ENCODE data around the gene UNC79.

The UNC79 gene

DNA sequence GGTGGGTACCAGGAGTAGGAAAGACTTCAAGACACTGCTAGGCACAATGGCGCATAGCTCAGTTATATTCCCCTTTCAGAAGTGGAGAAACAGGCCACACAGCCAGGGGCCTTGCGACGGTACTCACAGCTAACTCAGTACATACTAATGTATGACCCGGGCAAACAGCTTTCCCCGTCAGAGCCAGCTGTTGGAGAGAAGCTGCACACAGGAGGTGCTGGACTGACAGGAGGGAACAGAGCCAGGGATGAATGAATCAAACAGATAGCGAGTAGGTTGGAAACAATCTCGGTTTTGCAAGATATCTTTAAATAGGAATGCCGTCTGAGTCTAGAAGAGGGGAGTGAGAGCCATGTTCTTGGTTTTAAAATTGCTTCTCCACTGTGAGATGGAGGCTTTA is 312.0 kb downstream of the UNC79 start:
- DNase-seq (ENCODE audit: extremely low spot score, insufficient read length, low read depth) (no peak), FAIRE-seq (no peak)

DNA sequence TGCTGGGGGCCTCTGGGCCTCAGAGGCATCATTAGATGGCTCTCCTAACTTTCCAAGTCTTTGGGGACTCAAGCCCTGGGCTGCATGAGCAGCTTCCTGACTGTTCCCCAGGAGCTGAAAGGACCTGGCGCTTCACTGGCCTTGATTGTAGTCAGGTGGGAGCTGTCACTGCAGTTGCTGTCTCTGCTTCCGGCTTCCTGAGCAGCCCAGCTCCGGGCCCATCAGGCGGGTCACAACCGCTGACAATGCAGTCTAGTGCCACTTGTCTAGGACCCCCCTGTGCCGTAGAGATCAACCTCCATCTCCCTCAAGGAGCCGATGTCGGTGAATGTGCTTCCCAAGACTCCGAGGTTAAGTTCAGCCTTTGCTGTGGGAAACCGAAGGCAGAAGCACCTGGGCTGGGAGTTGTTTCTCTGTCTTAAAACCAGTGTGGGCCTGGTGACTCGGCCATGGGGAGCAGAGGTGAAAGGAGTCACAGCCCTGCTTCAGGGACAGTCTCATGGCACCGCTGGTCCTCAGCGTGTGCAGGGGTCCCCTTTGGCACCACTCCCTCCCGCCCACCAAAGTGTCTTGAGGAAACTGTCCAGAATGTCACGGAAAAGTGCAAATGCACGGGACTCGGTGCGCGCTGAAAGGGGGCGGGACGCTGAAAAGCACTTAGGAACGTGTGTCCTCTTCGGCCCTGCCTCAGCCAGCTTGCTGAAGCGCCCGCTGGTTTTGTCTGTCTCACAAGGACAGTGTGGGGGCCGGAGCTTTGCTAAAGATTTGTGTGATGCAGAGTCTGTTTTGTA is 312.7 kb downstream of the UNC79 start:
- DNase-seq (ENCODE audit: extremely low spot score, insufficient read length, low read depth) (no peak), FAIRE-seq (no peak)

DNA sequence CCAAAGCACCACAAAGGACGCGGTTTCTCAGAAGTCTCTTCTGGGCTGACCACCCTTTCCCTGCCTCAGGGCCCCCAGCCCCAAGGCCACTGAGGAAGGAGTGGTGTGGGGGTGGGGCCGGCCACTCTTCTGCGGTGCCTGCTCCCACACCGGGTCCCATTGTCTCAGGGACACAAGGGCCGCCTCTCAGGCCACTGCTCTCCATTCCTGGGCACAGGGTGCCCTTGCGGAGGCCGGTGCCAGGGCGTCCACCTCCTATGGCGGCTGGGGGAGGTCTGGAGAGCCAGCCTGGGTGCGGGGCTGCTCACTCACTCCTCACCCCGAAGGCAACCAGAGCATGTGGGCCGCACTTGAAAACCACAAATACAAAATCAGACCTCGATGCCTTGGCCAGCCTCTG is 313.4 kb downstream of the UNC79 start:
- FAIRE-seq (no peak), DNase-seq (ENCODE audit: extremely low spot score, insufficient read length, low read depth) (no peak)

DNA sequence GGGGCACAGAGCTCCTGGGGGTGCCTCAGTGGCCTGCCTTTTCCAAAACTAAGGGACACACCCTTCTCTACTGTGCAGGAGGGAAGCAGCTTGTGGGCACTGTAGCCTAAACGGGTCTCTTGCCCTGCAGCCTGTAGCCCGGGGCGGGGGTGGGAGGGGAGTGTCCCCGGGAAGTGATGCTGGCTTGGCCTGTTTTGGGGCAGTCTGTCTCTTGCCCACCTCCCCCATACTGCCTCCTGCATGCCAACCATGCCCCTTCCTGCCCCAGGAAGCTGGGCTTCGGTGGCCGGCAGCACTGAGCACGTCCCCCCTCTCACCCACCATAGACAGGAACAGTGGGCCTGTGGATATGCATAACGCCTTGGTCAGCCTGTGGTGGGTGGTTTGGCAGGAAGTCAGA is 314.1 kb downstream of the UNC79 start:
- DNase-seq (ENCODE audit: extremely low spot score, insufficient read length, low read depth) = no peak
- FAIRE-seq = no peak

- no peak for DNase-seq (ENCODE audit: extremely low spot score, insufficient read length, low read depth)
- no peak for FAIRE-seq
Observed at GRCh38 chr14:93745603-93746273, 315.0 kb downstream of the UNC79 start.

- DNase-seq (ENCODE audit: extremely low spot score, insufficient read length, low read depth) (no peak), FAIRE-seq (no peak)
Observed at GRCh38 chr14:93747102-93747501, 316.4 kb downstream of the UNC79 start.

- no peak for FAIRE-seq
- no peak for DNase-seq (ENCODE audit: extremely low spot score, insufficient read length, low read depth)
Observed at GRCh38 chr14:93747560-93747959, 316.8 kb downstream of the UNC79 start.

- FAIRE-seq = no peak
- no peak for DNase-seq (ENCODE audit: extremely low spot score, insufficient read length, low read depth)
Observed at GRCh38 chr14:93748208-93749075, 317.7 kb downstream of the UNC79 start.

GRCh38 chr14:93749076-93749420 is 318.3 kb downstream of the UNC79 start:
- FAIRE-seq (no peak), DNase-seq (ENCODE audit: extremely low spot score, insufficient read length, low read depth) (no peak)

- DNase-seq (ENCODE audit: extremely low spot score, insufficient read length, low read depth) = no peak
- no peak for FAIRE-seq
Observed at GRCh38 chr14:93751946-93752655, 321.4 kb downstream of the UNC79 start.

- DNase-seq (ENCODE audit: extremely low spot score, insufficient read length, low read depth) (no peak), FAIRE-seq (no peak)
Observed at GRCh38 chr14:93752980-93753561, 322.3 kb downstream of the UNC79 start.

DNA sequence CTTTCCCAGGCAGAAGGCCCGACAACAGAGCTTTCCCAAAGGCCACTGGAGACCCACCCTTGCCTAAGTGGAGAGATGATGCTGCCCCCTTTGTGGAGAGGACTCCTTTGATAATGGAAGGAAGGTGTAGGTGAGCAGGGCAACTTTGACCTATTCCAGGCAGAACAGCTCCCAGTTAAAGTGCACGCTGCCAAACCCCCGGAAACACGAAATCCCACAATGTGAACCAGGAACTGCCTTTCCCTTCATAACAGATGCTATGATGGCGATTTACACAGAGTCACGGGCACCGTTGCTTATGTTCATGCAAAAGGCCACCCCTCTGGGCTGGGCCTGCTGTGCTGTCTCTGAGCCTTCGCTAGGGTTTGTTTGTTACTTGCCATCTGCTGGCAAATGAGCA is 322.9 kb downstream of the UNC79 start:
- DNase-seq (ENCODE audit: extremely low spot score, insufficient read length, low read depth) = no peak
- no peak for FAIRE-seq

DNA sequence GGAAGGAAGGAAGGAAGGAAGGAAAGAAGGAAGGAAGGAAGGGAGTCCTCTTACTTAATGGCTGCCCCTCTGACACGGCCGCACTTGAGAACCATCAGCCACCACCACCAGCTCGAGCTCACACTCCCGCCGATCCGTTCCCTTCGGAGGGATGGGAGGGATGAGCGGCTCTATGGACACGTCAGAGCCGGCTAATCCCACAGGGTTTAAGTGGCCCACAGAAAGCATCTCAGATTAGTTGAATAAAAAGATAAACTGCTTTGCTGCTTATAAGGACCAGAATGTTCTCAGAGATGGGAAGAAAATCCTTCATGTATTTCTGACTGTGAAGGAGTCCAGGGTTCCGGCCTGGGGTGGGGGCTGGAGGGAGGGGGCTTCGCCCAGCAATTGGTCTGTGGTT is 326.5 kb downstream of the UNC79 start:
- FAIRE-seq = no peak
- DNase-seq (ENCODE audit: extremely low spot score, insufficient read length, low read depth) = no peak

Data from GM18507 (cell line).